ENCODE measurements around the gene COBL. TPM values are rescaled to one million over a fixed set of nuclear protein-coding genes. Genes with fewer than 3 reads are reported as not detected.

COBL gene
- total RNA-seq, 1 experiment from 2014 or later = 0.03 TPM

DNA sequence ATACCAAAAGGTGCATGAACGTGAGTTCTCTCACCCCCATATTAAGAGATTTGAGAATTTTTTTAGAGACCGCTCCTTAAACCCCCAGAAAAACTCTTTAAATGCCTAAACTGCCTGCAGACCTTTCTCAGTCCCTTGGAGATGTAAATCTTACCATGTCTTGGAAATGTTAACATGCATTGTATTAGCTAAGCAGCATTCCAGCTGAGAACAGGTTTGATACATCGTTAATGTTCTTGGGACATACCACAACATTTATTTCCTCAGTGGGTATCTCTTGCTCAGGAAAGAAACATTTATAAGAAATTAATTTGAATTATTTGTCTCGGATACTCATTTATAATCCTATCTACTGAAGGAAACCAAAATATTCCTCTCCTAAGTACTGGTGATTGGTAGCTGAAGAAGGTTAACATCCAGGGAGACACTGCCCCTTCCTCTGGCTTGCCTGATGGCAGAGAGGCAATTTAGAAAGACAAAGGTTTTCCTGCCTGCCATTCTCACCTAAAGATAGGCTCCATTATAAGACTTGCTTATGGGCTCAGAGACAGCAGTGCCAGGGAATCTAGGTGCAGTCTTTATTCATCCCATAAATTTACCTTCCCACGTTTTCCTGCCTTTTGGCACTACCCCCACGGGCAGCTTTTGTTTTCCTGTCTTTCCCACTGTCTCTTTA lies 141.2 kb downstream of the COBL start:
- H3K9me3 ChIP-seq = no peaks in the 10 kb centered on the region
- no peak for DNase-seq
- H3K4me3 ChIP-seq = no peak overlapping the region
- no peaks in the 10 kb centered on the region for H3K36me3 ChIP-seq
- H3K27me3 ChIP-seq = peaks cover 9% of the 10 kb centered on the region

DNA sequence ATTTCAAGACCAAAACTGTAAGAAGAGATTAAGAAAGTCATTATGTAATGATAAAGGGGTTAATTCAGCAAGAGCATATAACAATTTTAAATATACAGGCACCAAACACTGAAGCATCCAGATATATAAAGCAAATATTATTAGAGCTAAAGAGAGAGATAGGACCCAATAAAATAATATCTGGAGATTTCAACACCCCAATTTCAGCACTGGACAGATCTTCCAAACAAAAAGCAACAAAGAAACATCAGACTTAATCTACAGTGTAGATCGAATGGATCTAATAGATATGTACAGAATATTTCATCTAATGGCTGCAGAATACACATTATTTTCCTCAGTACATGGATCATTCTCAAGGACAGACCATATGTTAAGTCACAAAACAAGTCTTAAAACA lies 151.3 kb downstream of the COBL start:
- Histone ChIP-seq H3K36me3 (no peaks in the 10 kb centered on the region), H3K27me3 (no peaks in the 10 kb centered on the region), H3K4me3 (no peak overlapping the region), H3K9me3 (no peaks in the 10 kb centered on the region)
- no peak for DNase-seq

DNA sequence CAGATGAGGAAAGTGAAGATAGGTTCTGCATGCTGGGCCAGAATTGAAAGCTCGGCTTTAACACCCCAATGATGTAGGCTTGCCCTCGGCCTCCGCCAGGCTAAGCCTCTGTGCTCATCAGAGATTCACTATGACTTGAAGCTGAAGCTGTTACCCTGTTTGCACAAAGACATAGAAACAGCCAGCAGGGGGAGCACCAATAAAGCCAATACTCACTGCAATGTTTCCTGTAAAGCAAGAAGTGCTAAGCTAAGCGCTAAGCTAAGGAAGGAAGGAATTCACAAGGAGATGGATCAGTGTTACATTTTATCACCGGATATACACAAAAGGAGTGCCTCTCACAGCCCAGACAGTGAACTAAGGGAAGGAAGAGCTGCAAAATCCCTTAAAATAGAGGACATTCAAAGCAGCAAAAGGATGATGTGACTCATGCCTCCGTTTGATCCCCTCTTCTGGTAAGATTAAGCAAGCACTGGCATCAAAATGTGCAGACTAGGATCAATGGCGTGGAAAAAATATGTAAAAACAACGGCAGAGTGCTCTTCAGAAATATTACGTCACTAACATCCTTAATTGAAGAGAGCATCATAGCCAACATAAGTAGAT lies 153.8 kb downstream of the COBL start:
- Histone ChIP-seq H3K4me3 (no peak overlapping the region), H3K36me3 (no peaks in the 10 kb centered on the region), H3K9me3 (no peaks in the 10 kb centered on the region), H3K27me3 (no peaks in the 10 kb centered on the region)
- DNase-seq = peak; percentile 63

DNA sequence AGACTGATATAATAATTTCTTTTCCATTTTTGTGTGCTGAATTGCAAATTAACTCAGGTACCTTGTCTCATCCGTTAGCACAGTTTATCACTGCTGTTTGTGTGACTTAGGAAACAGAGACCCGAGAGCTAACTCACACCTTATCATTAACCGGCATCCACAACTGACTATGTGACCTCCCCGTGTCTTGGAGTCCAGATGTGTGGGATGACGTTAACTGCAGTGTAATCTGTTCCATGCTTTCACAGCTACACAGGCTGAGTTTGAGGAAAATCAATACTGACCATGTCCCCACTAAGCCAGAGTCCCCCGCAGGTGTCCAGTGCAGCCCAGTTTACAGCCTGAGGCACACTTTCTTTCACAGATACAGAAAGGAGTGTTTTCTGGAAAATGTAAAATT lies 154.7 kb downstream of the COBL start:
- H3K4me3 ChIP-seq = no peak overlapping the region
- no peak for DNase-seq
- H3K36me3 ChIP-seq = no peaks in the 10 kb centered on the region
- H3K27me3 ChIP-seq = no peaks in the 10 kb centered on the region
- H3K9me3 ChIP-seq = no peaks in the 10 kb centered on the region

DNA sequence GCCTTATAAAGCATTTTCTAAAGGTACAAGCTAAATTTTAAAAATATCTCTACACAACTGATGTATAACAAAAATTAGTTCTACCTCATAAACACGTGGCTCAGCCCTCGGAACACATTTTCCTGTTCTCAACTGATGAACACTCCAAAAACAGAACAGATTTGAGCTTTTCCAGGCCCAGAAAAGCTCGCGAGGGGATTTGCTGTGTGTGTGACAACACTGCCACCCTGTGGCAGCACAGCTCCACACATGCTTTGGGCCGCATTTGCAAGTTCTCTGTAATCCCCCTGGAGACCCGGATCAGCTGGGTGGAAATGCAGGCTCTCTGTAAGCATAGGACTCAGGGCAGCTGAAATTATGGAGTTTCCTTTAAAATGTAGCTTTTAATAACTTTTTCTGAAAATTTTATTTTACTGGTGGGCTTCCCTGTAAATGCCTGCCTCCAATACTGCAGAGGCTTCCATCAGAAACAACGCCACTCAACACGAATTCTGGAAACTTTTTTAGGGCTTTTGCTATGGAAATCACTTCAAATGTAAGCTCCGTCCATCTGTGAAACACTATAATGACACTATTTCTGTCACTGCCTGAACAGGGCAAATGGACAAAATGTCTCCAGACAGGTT lies 155.5 kb downstream of the COBL start:
- DNase-seq = peak; percentile 26
- Histone ChIP-seq H3K36me3 (no peaks in the 10 kb centered on the region), H3K27me3 (no peaks in the 10 kb centered on the region), H3K9me3 (no peaks in the 10 kb centered on the region), H3K4me3 (no peak overlapping the region)

DNA sequence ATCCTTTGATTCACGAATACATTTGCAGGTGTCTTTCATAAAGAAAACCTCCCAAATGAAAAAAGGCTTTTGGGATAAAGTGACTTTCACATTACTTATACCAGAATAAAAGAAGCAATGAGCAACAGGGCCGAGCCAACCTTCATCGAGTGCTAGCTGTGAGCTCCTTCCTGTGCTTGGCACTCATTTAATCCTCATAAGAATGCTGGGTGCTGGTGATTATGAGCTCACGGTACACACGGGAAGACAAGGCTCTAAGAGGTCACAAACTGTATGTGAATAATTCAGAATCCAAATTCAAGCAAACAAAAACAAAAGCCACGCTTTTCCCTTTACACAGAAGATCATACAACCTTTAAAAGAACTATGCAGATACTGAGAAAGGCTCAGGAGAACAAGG lies 156.2 kb downstream of the COBL start:
- Histone ChIP-seq H3K9me3 (no peaks in the 10 kb centered on the region), H3K36me3 (no peaks in the 10 kb centered on the region), H3K4me3 (no peak overlapping the region), H3K27me3 (no peaks in the 10 kb centered on the region)
- DNase-seq = no peak

DNA sequence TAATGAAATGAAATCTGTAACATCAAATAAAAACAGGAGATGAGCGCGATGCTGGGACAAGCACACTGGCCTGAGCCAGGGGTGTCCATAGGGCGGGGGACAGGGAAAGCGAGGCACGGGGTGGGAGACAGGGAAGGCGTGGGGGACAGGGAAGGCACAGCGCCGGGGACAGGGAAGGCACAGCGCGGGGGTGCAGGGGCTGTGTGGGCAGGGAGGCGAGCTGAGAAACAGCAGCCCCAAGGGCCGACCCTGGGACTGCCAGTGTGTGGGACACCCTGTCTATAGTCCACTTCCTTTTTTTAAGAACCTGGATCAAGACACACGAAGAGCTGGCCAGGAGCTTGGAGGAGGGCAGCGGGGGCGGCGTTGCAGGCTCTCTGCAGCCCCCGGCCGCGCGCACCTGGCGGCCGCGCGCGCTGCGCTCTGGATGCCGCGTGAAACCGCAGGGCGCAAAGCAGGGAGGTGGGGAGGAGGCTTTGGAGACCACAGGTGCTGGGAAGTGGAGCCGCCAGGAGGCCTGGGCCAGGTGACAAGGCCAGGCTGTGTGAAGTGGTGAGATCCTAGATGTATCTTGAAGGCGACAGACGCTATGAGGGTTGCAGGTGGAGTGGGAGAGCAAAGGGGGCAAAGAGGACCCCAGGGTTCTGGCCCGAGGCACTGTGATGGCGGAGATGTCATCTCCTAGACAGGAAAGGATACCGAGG lies 157.7 kb downstream of the COBL start:
- H3K36me3 ChIP-seq = no peaks in the 10 kb centered on the region
- DNase-seq = no peak
- no peaks in the 10 kb centered on the region for H3K27me3 ChIP-seq
- H3K9me3 ChIP-seq = no peaks in the 10 kb centered on the region
- no peak overlapping the region for H3K4me3 ChIP-seq

DNA sequence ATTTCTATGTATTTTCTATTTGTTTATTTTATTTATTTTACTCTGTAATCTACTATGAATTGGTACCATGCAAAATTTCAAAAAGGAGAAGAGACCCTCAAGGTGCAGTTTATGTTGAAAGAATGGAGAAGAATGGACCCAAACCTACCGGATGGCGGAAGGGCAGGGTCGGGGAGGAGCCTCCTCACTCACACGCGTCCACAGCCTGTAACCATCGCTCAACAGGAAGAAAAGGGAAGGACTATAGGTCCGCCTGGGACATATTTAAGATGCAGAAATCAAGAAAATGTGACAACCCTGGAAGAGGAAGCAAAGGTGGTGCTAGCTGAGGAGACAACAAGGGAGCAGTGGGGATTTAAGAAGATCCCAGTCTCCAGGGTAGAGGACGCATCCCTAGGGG lies 158.4 kb downstream of the COBL start:
- no peak for DNase-seq
- Histone ChIP-seq H3K27me3 (no peaks in the 10 kb centered on the region), H3K4me3 (no peak overlapping the region), H3K9me3 (no peaks in the 10 kb centered on the region), H3K36me3 (no peaks in the 10 kb centered on the region)

DNA sequence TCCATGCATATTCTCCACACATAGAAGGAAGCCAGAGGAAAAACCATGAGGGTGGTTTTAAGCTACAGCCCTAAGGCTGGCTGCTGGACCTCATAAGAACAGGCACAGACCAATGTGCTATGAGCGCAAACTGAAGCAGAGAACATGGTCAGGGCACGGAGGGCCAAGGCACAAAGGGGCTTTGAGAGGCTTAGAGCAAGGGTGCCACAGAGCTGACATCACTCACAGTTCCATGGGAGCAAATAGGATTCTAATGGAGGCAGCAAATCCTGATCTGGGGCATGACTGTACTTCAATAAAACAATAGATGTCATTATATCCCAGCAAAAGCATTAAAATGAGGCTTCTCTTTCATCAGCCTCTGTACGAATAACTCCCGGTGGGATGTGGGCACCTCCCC lies 162.4 kb downstream of the COBL start:
- no peak overlapping the region for H3K4me3 ChIP-seq
- no peaks in the 10 kb centered on the region for H3K36me3 ChIP-seq
- H3K9me3 ChIP-seq = no peaks in the 10 kb centered on the region
- no peak for DNase-seq
- H3K27me3 ChIP-seq = no peaks in the 10 kb centered on the region

DNA sequence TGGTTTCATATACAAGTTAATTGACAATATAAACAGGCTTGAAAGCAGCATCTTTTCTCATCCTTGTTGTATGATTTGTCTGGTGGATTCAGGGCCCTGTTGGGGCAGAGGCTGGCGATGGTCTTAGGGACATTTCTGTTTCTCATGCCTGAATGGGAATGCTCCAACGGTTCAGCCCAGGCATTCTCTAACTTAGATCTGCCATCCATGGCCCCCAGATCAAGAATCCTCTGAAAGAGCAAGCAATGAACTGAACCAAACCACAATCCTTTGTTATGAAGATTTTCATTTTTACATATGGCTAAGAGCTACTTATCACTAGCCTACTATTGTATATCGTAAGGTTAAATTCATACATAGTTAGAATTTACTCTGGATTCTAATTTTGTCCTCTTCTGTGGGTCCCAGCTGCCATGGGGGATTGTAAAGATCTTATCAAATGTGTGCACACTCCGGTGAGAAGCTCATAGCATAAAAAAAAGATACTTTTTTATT lies 163.9 kb downstream of the COBL start:
- no peaks in the 10 kb centered on the region for H3K27me3 ChIP-seq
- no peak overlapping the region for H3K4me3 ChIP-seq
- H3K36me3 ChIP-seq = no peaks in the 10 kb centered on the region
- no peak for DNase-seq
- H3K9me3 ChIP-seq = no peaks in the 10 kb centered on the region

DNA sequence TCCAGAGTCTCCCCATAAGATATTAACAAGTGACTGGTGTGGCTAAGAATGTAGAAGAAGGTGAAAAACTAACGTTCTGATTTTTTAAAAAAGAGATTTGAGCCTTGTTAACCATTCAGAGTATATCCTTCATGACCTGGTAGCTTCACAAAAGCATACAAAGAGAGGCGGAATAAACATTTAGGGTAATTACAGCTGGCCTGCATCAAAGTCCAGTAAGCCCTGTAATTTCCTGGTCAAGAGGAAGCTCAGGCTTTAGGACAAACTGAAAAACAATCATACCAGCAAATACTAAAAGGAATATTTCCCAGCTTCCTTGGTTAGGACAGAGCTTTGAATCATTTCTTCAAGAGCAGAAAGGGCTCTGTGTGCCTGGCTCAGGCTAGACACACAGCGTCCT lies 165.2 kb downstream of the COBL start:
- H3K27me3 ChIP-seq = no peaks in the 10 kb centered on the region
- H3K4me3 ChIP-seq = no peak overlapping the region
- H3K9me3 ChIP-seq = no peaks in the 10 kb centered on the region
- DNase-seq = no peak
- no peaks in the 10 kb centered on the region for H3K36me3 ChIP-seq

DNA sequence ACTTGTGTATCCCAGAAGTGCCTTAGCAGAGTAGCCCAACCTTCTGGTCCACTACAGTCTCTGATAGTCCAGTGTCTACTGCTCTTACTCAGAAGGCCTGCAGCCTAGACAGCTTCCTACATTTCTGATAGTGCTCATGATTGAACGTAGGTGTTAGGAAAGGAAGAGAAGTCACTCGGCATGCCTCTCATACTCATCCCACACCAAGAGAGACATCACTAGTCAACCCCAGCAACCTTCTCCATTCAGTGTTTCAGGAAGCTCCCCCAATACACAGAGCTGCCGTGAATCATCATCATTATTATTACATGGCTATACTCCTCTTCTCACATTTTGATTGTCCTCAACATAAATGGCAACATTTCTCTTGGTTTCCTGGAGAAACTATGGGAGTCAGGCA lies 166.4 kb downstream of the COBL start:
- no peaks in the 10 kb centered on the region for H3K27me3 ChIP-seq

DNA sequence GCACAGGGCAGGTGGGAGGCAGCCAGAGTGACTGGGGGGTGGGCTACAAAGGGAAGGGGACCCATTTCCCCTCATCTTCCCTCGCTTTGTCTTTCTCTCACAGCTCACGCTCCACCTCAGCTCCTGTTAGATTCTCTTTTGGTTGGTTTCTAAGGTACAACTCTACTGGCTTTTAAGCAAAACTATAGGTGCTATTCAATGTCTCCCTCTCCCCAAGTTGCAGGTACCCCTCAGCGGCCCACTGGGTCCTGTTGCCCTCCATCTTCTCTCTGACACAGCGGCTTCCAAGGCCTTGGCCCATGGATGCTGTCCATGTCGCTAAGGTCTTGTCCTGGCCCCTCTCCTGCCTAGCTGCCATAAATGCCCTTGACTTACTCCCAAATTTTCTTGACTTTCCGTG lies 168.4 kb downstream of the COBL start:
- no peaks in the 10 kb centered on the region for H3K36me3 ChIP-seq
- DNase-seq = no peak
- H3K9me3 ChIP-seq = no peaks in the 10 kb centered on the region
- no peaks in the 10 kb centered on the region for H3K27me3 ChIP-seq
- H3K4me3 ChIP-seq = no peak overlapping the region

More for the DNA sequence above, 166.4 kb downstream of the COBL start:
- Histone ChIP-seq H3K9me3 (no peaks in the 10 kb centered on the region), H3K36me3 (no peaks in the 10 kb centered on the region), H3K4me3 (no peak overlapping the region)
- no peak for DNase-seq

DNA sequence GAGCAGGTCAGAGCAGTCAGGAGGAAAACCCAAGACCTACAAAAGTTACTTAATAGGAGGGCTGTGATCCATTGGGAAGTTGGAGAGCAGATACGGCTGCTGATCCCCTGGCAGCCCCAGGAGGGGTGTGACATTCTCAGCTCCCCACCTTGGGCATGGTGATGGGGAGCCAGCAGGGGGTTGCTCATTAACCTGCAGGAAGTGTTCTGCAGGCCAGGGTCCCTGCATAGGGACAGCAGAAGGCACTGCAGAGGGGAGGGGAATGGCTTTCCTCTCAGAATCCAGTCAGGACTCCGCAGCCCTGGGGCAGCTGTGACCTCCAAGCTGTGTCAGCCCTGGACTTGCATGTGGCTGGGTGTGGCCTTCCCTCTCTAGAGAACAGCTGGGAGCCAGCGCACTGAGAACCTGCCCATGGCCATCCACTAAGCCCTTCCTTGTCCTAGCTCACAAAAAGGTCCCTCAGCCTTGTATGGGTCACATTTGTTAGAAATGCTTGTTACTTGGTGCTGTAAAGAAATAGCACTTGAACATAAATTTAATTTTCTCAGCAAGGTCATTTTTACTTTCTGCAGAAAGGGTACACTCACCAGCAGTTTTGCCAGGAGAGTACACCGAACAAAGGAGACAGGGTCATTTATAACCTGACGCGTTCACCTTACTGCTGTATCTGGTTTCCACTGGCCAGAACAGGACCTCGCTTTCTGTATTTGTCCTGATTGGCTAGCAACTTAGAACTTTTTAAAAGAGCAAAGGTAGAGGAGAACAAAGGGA lies 169.6 kb downstream of the COBL start:
- Histone ChIP-seq H3K9me3 (no peaks in the 10 kb centered on the region), H3K4me3 (no peak overlapping the region), H3K27me3 (peaks cover 3% of the 10 kb centered on the region; the same call in 1 of the 2 replicates), H3K36me3 (no peaks in the 10 kb centered on the region)
- no peak for DNase-seq

DNA sequence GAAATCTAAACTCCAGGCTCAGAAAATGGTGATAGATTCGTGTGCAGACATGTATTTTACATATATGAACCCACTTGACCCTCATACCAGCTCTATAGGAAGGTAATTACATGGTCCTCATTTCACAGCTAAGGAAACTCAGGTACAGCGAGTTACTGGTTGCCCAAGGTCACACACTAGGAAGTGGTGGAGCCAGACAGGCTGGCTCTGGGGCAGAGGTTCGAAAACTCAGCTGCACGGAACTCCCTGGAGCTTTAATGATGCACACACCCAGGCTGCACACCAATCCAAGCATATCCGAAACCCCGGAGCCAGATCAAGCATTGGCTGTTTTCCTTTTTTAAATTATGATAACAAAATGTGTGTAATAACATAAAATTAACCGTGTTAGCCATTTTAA lies 172.4 kb downstream of the COBL start:
- H3K4me3 ChIP-seq = no peak overlapping the region
- DNase-seq = no peak
- H3K27me3 ChIP-seq = peaks cover 3% of the 10 kb centered on the region; the same call in 1 of the 2 replicates
- H3K36me3 ChIP-seq = no peaks in the 10 kb centered on the region
- no peaks in the 10 kb centered on the region for H3K9me3 ChIP-seq

DNA sequence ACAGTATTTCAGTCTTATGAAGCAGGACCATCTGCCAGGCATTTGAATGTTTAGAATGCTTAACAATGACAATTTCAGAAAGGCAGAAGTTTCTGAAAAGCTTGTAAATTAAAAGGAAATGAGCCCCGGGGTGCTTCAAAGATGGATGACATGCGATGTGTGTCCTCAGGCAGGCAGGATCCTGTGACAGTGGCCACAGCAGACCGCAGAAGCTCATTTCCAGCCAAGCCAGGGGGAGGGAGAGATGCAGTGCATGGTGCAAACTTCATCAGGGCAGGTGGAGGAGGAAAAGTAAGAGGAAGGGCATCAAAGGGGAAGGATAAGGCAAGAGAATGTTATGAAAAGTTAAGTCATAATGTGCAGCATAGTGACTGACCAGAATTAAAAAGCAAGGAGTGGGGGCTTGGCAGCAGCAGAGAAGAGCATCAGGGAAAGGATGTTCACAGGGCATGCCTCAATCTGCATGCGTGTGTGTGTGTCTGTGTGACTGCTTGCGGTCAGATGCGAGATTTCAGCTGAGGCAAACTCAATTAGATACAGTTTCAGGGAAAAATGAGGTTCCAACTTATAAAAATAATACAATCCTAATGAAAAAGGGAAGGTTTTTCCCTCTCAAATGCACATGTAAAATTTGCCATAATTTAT lies 173.7 kb downstream of the COBL start:
- Histone ChIP-seq H3K36me3 (no peaks in the 10 kb centered on the region), H3K4me3 (no peak overlapping the region), H3K27me3 (peaks cover 3% of the 10 kb centered on the region; the same call in 1 of the 2 replicates), H3K9me3 (no peaks in the 10 kb centered on the region)
- DNase-seq = no peak
